Left lobe of liver (tissue), 2 donors: ENCODE measurements around the gene PHAX. TPM values are rescaled to one million over a fixed set of nuclear protein-coding genes. Genes with fewer than 3 reads are reported as not detected.
"Not testable (repeated sequence)": the region's sequence is repeated elsewhere in the genome, so short reads cannot be mapped to it uniquely, and the experiment has no call there.

ENCODE experiments used
- ATAC-seq: fragments of 200-7000 bp; cut with Tn5 transposase; one replicate; pipeline ENCODE4 v1.9.1; 2020; ENCODE audit warnings: mild to moderate bottlenecking, moderate library complexity
- DNase-seq: peaks from one replicate; pipeline ENCODE4 v3.0.0-alpha.2; 2020; ENCODE audit warnings: low spot score
- total RNA-seq: library from RNA; stranded (reverse); gene quantifications from one replicate; pipeline ENCODE4 v1.2.1, GENCODE V29; 2021
- donor health status: DM: no; HTN: no; CAD: no; lungs with moderate emphysema.
- donor health status: DM: no; HTN: yes; CAD: no.

Gene PHAX, protein sequence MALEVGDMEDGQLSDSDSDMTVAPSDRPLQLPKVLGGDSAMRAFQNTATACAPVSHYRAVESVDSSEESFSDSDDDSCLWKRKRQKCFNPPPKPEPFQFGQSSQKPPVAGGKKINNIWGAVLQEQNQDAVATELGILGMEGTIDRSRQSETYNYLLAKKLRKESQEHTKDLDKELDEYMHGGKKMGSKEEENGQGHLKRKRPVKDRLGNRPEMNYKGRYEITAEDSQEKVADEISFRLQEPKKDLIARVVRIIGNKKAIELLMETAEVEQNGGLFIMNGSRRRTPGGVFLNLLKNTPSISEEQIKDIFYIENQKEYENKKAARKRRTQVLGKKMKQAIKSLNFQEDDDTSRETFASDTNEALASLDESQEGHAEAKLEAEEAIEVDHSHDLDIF
- 13.6 TPM for total RNA-seq

GRCh38 chr5:126600631-126601511 lies at the start of gene PHAX:
Gene PHAX (plus strand): TSS chr5:126600947. CDS start chr5:126600963, 16 bp downstream.
- DNase-seq (peak; percentile 86), ATAC-seq (peak; percentile 99)

DNA sequence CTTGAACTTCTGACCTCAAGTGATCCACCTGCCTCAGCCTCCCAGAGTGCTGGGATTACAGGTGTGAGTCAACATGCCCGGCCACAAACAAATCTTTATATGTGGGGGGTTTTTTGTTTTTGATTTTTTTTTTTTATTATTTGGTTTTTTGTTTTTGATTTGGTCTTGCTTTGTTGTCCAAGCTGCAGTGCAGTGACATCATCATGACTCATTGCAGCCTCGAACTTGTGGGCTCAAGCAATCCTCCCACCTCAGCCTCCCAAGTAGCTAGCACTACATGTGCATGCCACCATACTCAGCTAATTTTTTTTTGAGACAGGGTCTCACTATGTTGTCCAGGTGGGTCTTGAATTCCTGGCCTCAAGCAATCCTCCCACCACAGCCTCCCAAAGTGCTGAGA lies 48.1 kb upstream of the PHAX start:
- no peak for DNase-seq
- ATAC-seq: no peak

DNA sequence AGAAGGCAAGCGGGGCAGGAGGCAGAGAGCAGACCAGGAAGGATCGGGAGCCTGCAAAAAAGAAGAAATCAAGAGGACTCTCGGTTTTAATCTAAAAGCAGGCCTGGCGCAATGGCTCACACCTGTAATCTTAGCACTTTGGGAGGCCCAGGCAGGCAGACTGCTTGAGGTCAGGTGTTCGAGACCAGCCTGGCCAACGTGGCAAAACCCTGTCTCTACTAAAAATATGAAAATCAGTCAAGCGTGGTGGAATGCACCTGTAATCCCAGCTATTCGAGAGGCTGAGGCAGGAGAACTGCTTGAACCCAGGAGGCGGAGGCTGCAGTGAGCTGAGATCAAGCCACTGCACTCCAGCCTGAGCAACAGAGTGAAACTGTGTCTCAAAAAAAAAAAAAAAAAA lies 45.6 kb upstream of the PHAX start:
- not testable (repeated sequence) for ATAC-seq
- peak; percentile 19 for DNase-seq

GRCh38 chr5:126561908-126562307 lies 38.8 kb upstream of the PHAX start:
- no peak for DNase-seq
- no peak for ATAC-seq

GRCh38 chr5:126562823-126563222 lies 37.9 kb upstream of the PHAX start:
- DNase-seq (no peak), ATAC-seq (no peak)

- ATAC-seq (no peak), DNase-seq (no peak)
Observed at GRCh38 chr5:126568206-126568755, 32.5 kb upstream of the PHAX start.

DNA sequence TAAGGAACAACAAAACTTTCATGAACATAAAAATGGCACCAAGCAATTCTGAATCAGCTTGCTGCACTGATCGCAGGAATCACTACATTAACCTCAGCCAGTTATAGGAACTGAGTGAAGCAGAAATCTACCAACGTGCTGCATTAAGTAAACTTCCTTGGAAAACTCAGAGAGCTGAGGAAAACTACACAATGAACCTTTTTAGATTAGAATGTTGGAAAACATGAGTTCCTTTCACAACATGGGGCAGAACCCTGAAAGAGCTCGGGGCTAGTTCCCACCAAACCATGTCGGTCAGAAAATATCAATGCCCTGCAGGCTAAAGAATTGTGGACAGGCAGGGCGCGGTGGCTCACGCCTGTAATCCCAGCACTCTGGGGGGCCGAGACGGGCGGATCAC lies 25.1 kb upstream of the PHAX start:
- DNase-seq (peak; percentile 14), ATAC-seq (no peak)

DNA sequence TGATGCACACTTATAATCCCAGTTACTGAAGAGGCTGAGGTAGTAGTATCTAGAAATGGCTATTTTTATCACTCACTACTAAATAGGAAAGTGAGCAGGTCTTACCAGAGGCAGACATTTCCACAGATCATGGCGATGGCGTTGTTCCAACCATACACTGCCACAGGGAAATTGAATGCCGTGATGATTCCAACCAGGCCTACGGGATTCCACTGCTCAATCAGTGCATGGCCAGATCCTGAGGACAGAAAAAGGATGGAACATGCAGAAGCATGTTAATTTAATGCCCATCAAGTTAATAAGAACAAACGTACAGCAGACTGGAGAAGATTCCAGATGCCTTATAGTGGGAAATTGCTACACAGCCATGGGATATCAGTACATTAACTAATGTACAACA lies 23.8 kb upstream of the PHAX start:
- ATAC-seq: no peak
- peak; percentile 28 for DNase-seq

GRCh38 chr5:126577415-126577814 lies 23.3 kb upstream of the PHAX start:
- DNase-seq: peak; percentile 40
- peak; percentile 54 for ATAC-seq

GRCh38 chr5:126579716-126580115 lies 21.0 kb upstream of the PHAX start:
- ATAC-seq (no peak), DNase-seq (no peak)

GRCh38 chr5:126583761-126584160 lies 17.0 kb upstream of the PHAX start:
- DNase-seq: no peak
- ATAC-seq: no peak

- DNase-seq (peak; percentile 57), ATAC-seq (peak; percentile 93)
Observed at GRCh38 chr5:126587551-126588390, 13.0 kb upstream of the PHAX start.

- ATAC-seq: no peak
- DNase-seq: no peak
Observed at GRCh38 chr5:126589536-126590297, 11.0 kb upstream of the PHAX start.

DNA sequence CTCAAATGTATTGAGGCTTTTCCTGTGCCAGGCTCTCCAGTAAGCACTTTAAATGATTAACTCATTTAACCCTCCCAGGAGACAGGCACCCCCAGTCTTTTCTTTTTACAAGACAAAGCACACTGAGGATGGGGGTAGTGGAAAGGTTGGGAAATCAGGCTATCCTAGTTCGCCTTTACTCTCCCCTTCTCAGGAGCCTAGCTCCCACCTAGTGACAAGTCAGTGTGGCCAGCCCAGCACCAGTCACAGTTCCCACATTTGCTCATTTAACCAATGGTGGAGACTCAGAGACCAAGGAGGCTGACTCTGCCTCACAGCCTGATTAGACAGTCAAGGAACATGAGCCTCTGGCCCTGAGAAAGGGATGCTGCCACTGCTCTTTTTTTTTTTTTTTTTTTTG lies 9.2 kb upstream of the PHAX start:
- no peak for ATAC-seq
- DNase-seq: no peak

- peak; percentile 97 for DNase-seq
- ATAC-seq: peak; percentile 94
Observed at GRCh38 chr5:126594748-126595485, 5.8 kb upstream of the PHAX start, which contains the start of gene ALDH7A1. Gene ALDH7A1 (minus strand): TSS chr5:126595219. CDS start chr5:126595198, 21 bp downstream.

GRCh38 chr5:126595486-126596083 lies 5.2 kb upstream of the PHAX start:
- peak; percentile 39 for ATAC-seq
- no peak for DNase-seq

DNA sequence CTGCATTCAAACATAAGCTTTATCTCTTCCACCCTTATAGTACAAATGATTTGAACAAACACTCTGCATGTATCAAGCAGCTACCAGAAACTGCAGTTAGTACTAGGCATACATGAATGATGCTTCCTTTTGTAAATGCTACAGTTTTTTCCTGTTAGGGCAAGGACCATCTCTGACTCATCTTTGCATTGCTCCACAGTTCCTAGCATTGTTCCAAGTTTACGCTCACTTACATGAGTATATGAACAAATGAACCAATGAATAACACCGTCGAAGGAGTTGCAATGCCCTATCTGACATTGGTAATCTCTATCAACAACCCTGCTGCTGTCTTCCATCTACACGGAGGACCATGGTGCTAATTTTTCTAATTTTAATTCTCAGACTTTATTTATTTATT lies 3.6 kb upstream of the PHAX start:
- DNase-seq (peak; percentile 1), ATAC-seq (no peak)

- no peak for DNase-seq
- ATAC-seq: no peak
Observed at GRCh38 chr5:126599499-126599898, 1.2 kb upstream of the PHAX start.
